ENCODE results near the gene OSTC.

OSTC gene

GRCh38 chr4:108681321-108681809, 31.0 kb downstream of the OSTC start:
- no peak for DNase-seq
- Histone ChIP-seq H3K9me2 (replicated peaks; ENCODE audit: insufficient read depth, low read length) (no peaks in the 10 kb centered on the region), H4K20me1 (ENCODE audit: insufficient read depth, low read length) (no peaks in the 10 kb centered on the region), H3K9ac (ENCODE audit: low read length) (no peak overlapping the region), H3K27ac (ENCODE audit: low read length) (no peak overlapping the region), H2AFZ (ENCODE audit: low read length) (no peak overlapping the region), H3K4me3 (ENCODE audit: low read length) (no peak overlapping the region), H3K9me3 (replicated peaks; ENCODE audit: insufficient read depth, low read length) (no peaks in the 10 kb centered on the region), H3F3A (ENCODE audit: insufficient read depth, low read length) (no peaks in the 10 kb centered on the region), H3K27me3 (replicated peaks; ENCODE audit: insufficient read depth, low read length) (no peaks in the 10 kb centered on the region), H3K4me1 (ENCODE audit: low read length) (peaks cover 4% of the 10 kb centered on the region), H3K36me3 (replicated peaks; ENCODE audit: insufficient read depth, low read length) (no peaks in the 10 kb centered on the region), H3K79me2 (ENCODE audit: low read length) (no peaks in the 10 kb centered on the region), H3K4me2 (ENCODE audit: low read depth, low read length) (no peak overlapping the region)
- TF ChIP-seq EZH2 (optimal IDR thresholded peaks at IDR 0.05; ENCODE audit: low read depth, low read length) (no peak), EZH2phosphoT487 (IDR thresholded peaks at IDR 0.05; ENCODE audit: low read length) (no peak), CTCF (IDR thresholded peaks at IDR 0.05; ENCODE audit: low read length) (no peak)

GRCh38 chr4:108683479-108683878, 33.1 kb downstream of the OSTC start:
- H3K9me3 ChIP-seq (replicated peaks; ENCODE audit: insufficient read depth, low read length) = no peaks in the 10 kb centered on the region
- peak; percentile 53 for DNase-seq

DNA sequence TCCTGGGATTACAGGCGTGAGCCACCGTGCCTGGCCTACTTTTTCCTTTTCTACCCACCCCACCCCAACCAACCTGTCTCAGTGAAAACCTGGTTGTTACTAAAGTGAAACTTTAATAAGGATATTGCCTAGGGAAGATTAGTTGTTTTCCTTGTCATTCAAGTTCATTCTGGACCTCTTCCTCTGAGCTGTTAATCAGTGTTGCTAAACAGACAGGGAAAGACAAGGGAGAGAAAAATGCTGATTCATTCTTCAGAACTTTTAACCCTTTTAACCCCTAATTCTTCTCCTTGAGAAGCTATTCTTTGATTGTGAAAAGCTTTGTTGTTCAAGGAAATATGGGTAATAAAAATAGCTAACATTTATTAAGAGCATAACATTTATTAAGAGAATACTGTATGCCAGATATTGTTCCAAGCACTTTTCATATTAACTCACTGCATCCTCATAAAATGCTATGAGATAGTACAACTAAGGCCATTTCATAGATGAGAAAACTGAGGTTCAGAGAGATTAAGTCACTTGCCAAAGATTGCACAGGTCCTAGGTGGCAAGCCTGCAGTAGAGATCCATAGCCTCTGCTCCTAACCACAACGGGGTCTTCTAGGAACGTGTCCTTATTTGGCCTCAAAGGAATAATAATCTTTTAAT, 34.8 kb downstream of the OSTC start:
- peaks cover 4% of the 10 kb centered on the region for H3K4me1 ChIP-seq (ENCODE audit: low read length)
- DNase-seq = no peak
- no peak overlapping the region for H3K4me3 ChIP-seq (ENCODE audit: low read length)
- no peaks in the 10 kb centered on the region for H4K20me1 ChIP-seq (ENCODE audit: insufficient read depth, low read length)
- no peak overlapping the region for H3K4me2 ChIP-seq (ENCODE audit: low read depth, low read length)
- no peaks in the 10 kb centered on the region for H3K27me3 ChIP-seq (replicated peaks; ENCODE audit: insufficient read depth, low read length)
- no peaks in the 10 kb centered on the region for H3K36me3 ChIP-seq (replicated peaks; ENCODE audit: insufficient read depth, low read length)
- no peaks in the 10 kb centered on the region for H3K9me3 ChIP-seq (replicated peaks; ENCODE audit: insufficient read depth, low read length)
- H3K79me2 ChIP-seq (ENCODE audit: low read length) = no peaks in the 10 kb centered on the region
- no peaks in the 10 kb centered on the region for H3K9me2 ChIP-seq (replicated peaks; ENCODE audit: insufficient read depth, low read length)
- no peak overlapping the region for H3K9ac ChIP-seq (ENCODE audit: low read length)
- no peak overlapping the region for H3K27ac ChIP-seq (ENCODE audit: low read length)
- no peaks in the 10 kb centered on the region for H3F3A ChIP-seq (ENCODE audit: insufficient read depth, low read length)
- no peak overlapping the region for H2AFZ ChIP-seq (ENCODE audit: low read length)
- TF ChIP-seq EZH2 (optimal IDR thresholded peaks at IDR 0.05; ENCODE audit: low read depth, low read length) = no peak
- no peak for TF ChIP-seq EZH2phosphoT487 (IDR thresholded peaks at IDR 0.05; ENCODE audit: low read length)
- TF ChIP-seq CTCF (IDR thresholded peaks at IDR 0.05; ENCODE audit: low read length) = no peak

More at GRCh38 chr4:108683479-108683878, 33.1 kb downstream of the OSTC start:
- Histone ChIP-seq H3K79me2 (ENCODE audit: low read length) (no peaks in the 10 kb centered on the region), H2AFZ (ENCODE audit: low read length) (no peak overlapping the region), H3K27me3 (replicated peaks; ENCODE audit: insufficient read depth, low read length) (no peaks in the 10 kb centered on the region), H3K9ac (ENCODE audit: low read length) (no peak overlapping the region), H3K4me2 (ENCODE audit: low read depth, low read length) (no peak overlapping the region), H3K4me1 (ENCODE audit: low read length) (peaks cover 4% of the 10 kb centered on the region), H3K4me3 (ENCODE audit: low read length) (no peak overlapping the region), H3K9me2 (replicated peaks; ENCODE audit: insufficient read depth, low read length) (no peaks in the 10 kb centered on the region), H3K27ac (ENCODE audit: low read length) (no peak overlapping the region), H3K36me3 (replicated peaks; ENCODE audit: insufficient read depth, low read length) (no peaks in the 10 kb centered on the region), H4K20me1 (ENCODE audit: insufficient read depth, low read length) (no peaks in the 10 kb centered on the region), H3F3A (ENCODE audit: insufficient read depth, low read length) (no peaks in the 10 kb centered on the region)
- TF ChIP-seq CTCF (IDR thresholded peaks at IDR 0.05; ENCODE audit: low read length) = peak; percentile 47
- no peak for TF ChIP-seq EZH2phosphoT487 (IDR thresholded peaks at IDR 0.05; ENCODE audit: low read length)
- no peak for TF ChIP-seq EZH2 (optimal IDR thresholded peaks at IDR 0.05; ENCODE audit: low read depth, low read length)
